Measurements from ENCODE around the gene TMEM38B. TPM values are rescaled to one million over a fixed set of nuclear protein-coding genes. Genes with fewer than 3 reads are reported as not detected.

TMEM38B gene
- total and polyA plus RNA-seq, 2 of the 8 experiments (the other 6 are each of a cell fraction or from before 2014, with no cell fraction given) = 10.6 to 12.4 TPM

- TF ChIP-seq CEBPB (IDR thresholded peaks at IDR 0.05; ENCODE audit: low read depth, low read length) = no peak
These were observed 18.0 kb downstream of the TMEM38B start (continued) for GRCh38 chr9:105712297-105712696.
